H1 (cell line): ENCODE results near the gene ELOVL6. TPM values are rescaled to one million over a fixed set of nuclear protein-coding genes. Genes with fewer than 3 reads are reported as not detected.
"Not testable (repeated sequence)": the region's sequence is repeated elsewhere in the genome, so short reads cannot be mapped to it uniquely, and the experiment has no call there.

ENCODE experiments used
- CTCF ChIA-PET: fragments of 300-600 bp; sonication (Branson Sonifier 250); formaldehyde crosslinking; loops from one replicate; lab custom pipeline; 2021; ENCODE audit not compliant: partially characterized antibody; lab: Charles Lee
- POLR2A ChIA-PET: fragments of 300-600 bp; sonication (Branson Sonifier 250); formaldehyde crosslinking; loops from one replicate; lab custom pipeline; 2021; ENCODE audit warnings: inconsistent platforms; ENCODE audit not compliant: partially characterized antibody; lab: Charles Lee
- DNase-seq, 2 experiments: peaks; one replicate each; pipeline versions ENCODE4 v3.0.0 to v3.0.0-alpha.2; 2010 to 2022; ENCODE audit warnings: low spot score in 2 of 2, low read depth in 1 of 2, mixed read lengths in 1 of 2
- FAIRE-seq: peaks from 2 replicates; lab custom pipeline; 2011; peaks lifted over from hg19 to GRCh38; lab: Jason Lieb, UNC
- H2AFZ ChIP-seq: 2 replicates; pipeline ENCODE4 v1.8.1; 2012; ENCODE audit warnings: low read length, inconsistent platforms
- H2AK5ac ChIP-seq: 2 replicates; pipeline ENCODE4 v1.6.1; 2013; ENCODE audit warnings: low read depth, low read length
- H2BK120ac ChIP-seq: replicated peaks from 2 replicates; pipeline ENCODE3; 2013; ENCODE audit warnings: low read depth, low read length, inconsistent platforms
- H2BK12ac ChIP-seq: 2 replicates; pipeline ENCODE4 v1.6.1; 2013; ENCODE audit warnings: low read depth, low read length
- H2BK15ac ChIP-seq: 2 replicates; pipeline ENCODE4 v1.6.1; 2013; ENCODE audit warnings: low read length
- H2BK20ac ChIP-seq: 2 replicates; pipeline ENCODE4 v1.6.1; 2013; ENCODE audit warnings: low read length
- H2BK5ac ChIP-seq: 2 replicates; pipeline ENCODE4 v1.6.1; 2013; ENCODE audit warnings: low read depth, low read length
- H3K14ac ChIP-seq: 2 replicates; pipeline ENCODE4 v1.6.1; 2013; ENCODE audit warnings: inconsistent platforms; ENCODE audit not compliant: insufficient read length
- H3K18ac ChIP-seq: 2 replicates; pipeline ENCODE4 v1.6.1; 2013; ENCODE audit warnings: low read length; ENCODE audit errors: extremely low read depth
- H3K23ac ChIP-seq: 2 replicates; pipeline ENCODE4 v1.6.1; 2013; ENCODE audit warnings: inconsistent platforms; ENCODE audit not compliant: insufficient read length
- H3K23me2 ChIP-seq: 2 replicates; pipeline ENCODE4 v1.6.1; 2013; ENCODE audit warnings: low read depth, low read length
- H3K27ac ChIP-seq: 2 replicates; pipeline ENCODE4 v1.6.1; 2011; ENCODE audit warnings: low read depth, low read length, inconsistent platforms
- H3K27me3 ChIP-seq, 4 experiments: replicated peaks in 1 of 4; 1 replicate in 1 of 4; 2 replicates in 3 of 4; pipeline versions ENCODE4 v1.6.1 to v1.8.1; 2011 to 2013; ENCODE audit warnings: low read length in 3 of 4, mild to moderate bottlenecking in 3 of 4, inconsistent platforms in 2 of 4, mixed read lengths in 2 of 4, moderate library complexity in 1 of 4; ENCODE audit not compliant: control insufficient read depth in 3 of 4, insufficient read depth in 3 of 4; ENCODE audit errors: extremely low read depth in 1 of 4
- H3K36me3 ChIP-seq, 4 experiments: 2 replicates each; pipeline versions ENCODE4 v1.6.1 to v1.8.1; 2011 to 2013; ENCODE audit warnings: mild to moderate bottlenecking in 4 of 4, low read length in 3 of 4, moderate library complexity in 2 of 4, control low read depth in 1 of 4, inconsistent platforms in 1 of 4; ENCODE audit not compliant: insufficient read depth in 4 of 4, control insufficient read depth in 2 of 4
- H3K4ac ChIP-seq: replicated peaks from 2 replicates; pipeline ENCODE3; 2013; ENCODE audit warnings: low read length, low read depth, mixed read lengths, inconsistent platforms; ENCODE audit not compliant: insufficient read length
- H3K4me1 ChIP-seq, 4 experiments: replicated peaks in 1 of 4; 1 replicate in 1 of 4; 2 replicates in 3 of 4; pipeline versions ENCODE4 v1.6.1 to v1.8.1; 2011 to 2013; ENCODE audit warnings: low read length in 3 of 4, inconsistent platforms in 2 of 4, mixed read lengths in 1 of 4; ENCODE audit not compliant: insufficient read depth in 4 of 4, control insufficient read depth in 3 of 4
- H3K4me2 ChIP-seq, 2 experiments: 2 replicates each; pipeline versions ENCODE4 v1.6.1 to v1.8.1; 2011 to 2013; ENCODE audit warnings: low read depth in 2 of 2, low read length in 2 of 2, control low read depth in 1 of 2, inconsistent platforms in 1 of 2, mild to moderate bottlenecking in 1 of 2; ENCODE audit not compliant: insufficient read depth in 1 of 2
- H3K4me3 ChIP-seq, 4 experiments: fragments of 200-600, 300-600 bp in 1 of 4; sonication (generic), shearing (Covaris generic), sonication (Bioruptor Twin) in 1 of 4; 2 replicates each; pipeline versions ENCODE4 v1.5.1 to v1.8.1; 2011 to 2016; ENCODE audit warnings: low read length in 4 of 4, low read depth in 3 of 4, control low read depth in 2 of 4, inconsistent platforms in 2 of 4, mild to moderate bottlenecking in 2 of 4, mixed read lengths in 1 of 4, moderate library complexity in 1 of 4; ENCODE audit not compliant: insufficient read depth in 2 of 4; ENCODE audit errors: extremely low read depth in 1 of 4
- H3K56ac ChIP-seq: replicated peaks from 2 replicates; pipeline ENCODE3; 2013; ENCODE audit warnings: low read depth, mild to moderate bottlenecking, mixed read lengths, low read length, inconsistent platforms; ENCODE audit not compliant: insufficient read length
- H3K79me1 ChIP-seq: 2 replicates; pipeline ENCODE4 v1.6.1; 2013; ENCODE audit warnings: low read depth, low read length, control low read depth
- H3K79me2 ChIP-seq, 2 experiments: 2 replicates each; pipeline versions ENCODE4 v1.6.1 to v1.8.1; 2012 to 2013; ENCODE audit warnings: low read length in 2 of 2, mild to moderate bottlenecking in 2 of 2, inconsistent platforms in 1 of 2; ENCODE audit not compliant: insufficient read depth in 2 of 2, control insufficient read depth in 1 of 2
- H3K9ac ChIP-seq, 4 experiments: replicated peaks in 1 of 4; 1 replicate in 1 of 4; 2 replicates in 3 of 4; pipeline versions ENCODE4 v1.6.1 to v1.8.1; 2011 to 2013; ENCODE audit warnings: low read depth in 3 of 4, low read length in 3 of 4, control low read depth in 2 of 4, mild to moderate bottlenecking in 2 of 4, moderate library complexity in 2 of 4, inconsistent platforms in 1 of 4; ENCODE audit errors: extremely low read depth in 1 of 4
- H3K9me3 ChIP-seq, 2 experiments: 2 replicates each; pipeline versions ENCODE4 v1.6.1 to v1.8.1; 2012 to 2013; ENCODE audit warnings: mild to moderate bottlenecking in 2 of 2, moderate library complexity in 2 of 2, control low read depth in 1 of 2, inconsistent platforms in 1 of 2, low read depth in 1 of 2, low read length in 1 of 2, mixed read lengths in 1 of 2; ENCODE audit not compliant: insufficient read depth in 2 of 2
- H4K20me1 ChIP-seq, 2 experiments: replicated peaks in 1 of 2; 2 replicates each; pipeline versions ENCODE3 to v1.8.1; 2011 to 2013; ENCODE audit warnings: inconsistent platforms in 2 of 2, low read length in 2 of 2, mild to moderate bottlenecking in 1 of 2; ENCODE audit not compliant: insufficient read depth in 2 of 2, control insufficient read depth in 1 of 2
- H4K5ac ChIP-seq: 2 replicates; pipeline ENCODE4 v1.6.1; 2013; ENCODE audit warnings: low read length, low read depth, mixed read lengths, inconsistent platforms; ENCODE audit not compliant: insufficient read length
- H4K8ac ChIP-seq: 2 replicates; pipeline ENCODE4 v1.8.0; 2013; ENCODE audit warnings: mild to moderate bottlenecking, moderate library complexity, low read length, inconsistent platforms; ENCODE audit not compliant: insufficient read depth; ENCODE audit errors: extremely low read depth
- H4K91ac ChIP-seq: replicated peaks from 2 replicates; pipeline ENCODE3; 2013; ENCODE audit warnings: low read length, mixed read lengths, inconsistent platforms; ENCODE audit not compliant: insufficient read length
- CREB1 ChIP-seq: IDR thresholded peaks from 2 replicates; pipeline ENCODE4 v1.6.1; 2012; ENCODE audit warnings: inconsistent platforms
- EP300 ChIP-seq, 2 experiments: IDR thresholded peaks; 1 replicate in 1 of 2; 2 replicates in 1 of 2; pipeline ENCODE4 v1.6.1; 2011 to 2012; ENCODE audit warnings: low read depth in 2 of 2, low read length in 2 of 2, mild to moderate bottlenecking in 2 of 2, borderline replicate concordance in 1 of 2, inconsistent platforms in 1 of 2, moderate library complexity in 1 of 2
- JUND ChIP-seq: IDR thresholded peaks from 2 replicates; pipeline ENCODE4 v1.6.1; 2011; ENCODE audit warnings: mild to moderate bottlenecking, improper control_type of control experiment, low read length
- RFX5 ChIP-seq: IDR thresholded peaks from 2 replicates; pipeline ENCODE4 v1.6.1; 2011; ENCODE audit warnings: low read depth, low read length, improper control_type of control experiment, borderline replicate concordance
- SP1 ChIP-seq: IDR thresholded peaks from 2 replicates; pipeline ENCODE4 v1.6.1; 2011; ENCODE audit warnings: low read depth, low read length
- TAF7 ChIP-seq: optimal IDR thresholded peaks from 2 replicates; pipeline ENCODE3; 2011; ENCODE audit warnings: low read depth, mild to moderate bottlenecking, inconsistent platforms, low read length, moderate library complexity, borderline replicate concordance
- WGBS, 2 experiments: shearing (Covaris generic) in 1 of 2; methylation state at CpG; one replicate each; pipeline versions ENCODE4 v1.1.6 to v1.1.7; 2013 to 2015; ENCODE audit warnings: low lambda C conversion rate in 2 of 2, mixed read lengths in 2 of 2, inconsistent platforms in 1 of 2, low coverage in 1 of 2, missing lambda C conversion rate in 1 of 2; ENCODE audit not compliant: insufficient replicate concordance in 2 of 2, insufficient coverage in 1 of 2, insufficient read length in 1 of 2; ENCODE audit errors: extremely low coverage in 1 of 2, missing lambda C conversion rate in 1 of 2; 5-methylcytosine and 5-hydroxymethylcytosine counted together
- polyA plus RNA-seq, 7 experiments: library from polyadenylated mRNA; depleted of rRNA in 3 of 7; stranded (reverse) in 5 of 7; unstranded in 2 of 7; fragments of >200 nt in 5 of 7; fragments of 200-250 nt in 2 of 7; gene quantifications; 1 replicate in 5 of 7; 2 replicates in 1 of 7; 4 replicates in 1 of 7; pipeline versions ENCODE4 v1.2.1 to v1.2.3, GENCODE V29; 2011 to 2013; ENCODE audit warnings: missing spikeins in 2 of 7, mixed read lengths in 2 of 7
- total RNA-seq: library from RNA; stranded (reverse); fragmentation: NEBNext Ultra II Directional; extraction: Animal tissue kit (Norgen Biotek cat#: 25700); gene quantifications from 2 replicates; pipeline ENCODE4 v1.2.1, GENCODE V29; 2021
- TF ChIP-seq, protein P1 (sequence below): IDR thresholded peaks from 2 replicates; pipeline ENCODE4 v1.6.1; 2012; ENCODE audit warnings: low read length, inconsistent platforms

Gene ELOVL6
- total and polyA plus RNA-seq, 2 of the 8 experiments (the other 6 are each of a cell fraction or from before 2014, with no cell fraction given), result 27.8 to 86.6 TPM

DNA sequence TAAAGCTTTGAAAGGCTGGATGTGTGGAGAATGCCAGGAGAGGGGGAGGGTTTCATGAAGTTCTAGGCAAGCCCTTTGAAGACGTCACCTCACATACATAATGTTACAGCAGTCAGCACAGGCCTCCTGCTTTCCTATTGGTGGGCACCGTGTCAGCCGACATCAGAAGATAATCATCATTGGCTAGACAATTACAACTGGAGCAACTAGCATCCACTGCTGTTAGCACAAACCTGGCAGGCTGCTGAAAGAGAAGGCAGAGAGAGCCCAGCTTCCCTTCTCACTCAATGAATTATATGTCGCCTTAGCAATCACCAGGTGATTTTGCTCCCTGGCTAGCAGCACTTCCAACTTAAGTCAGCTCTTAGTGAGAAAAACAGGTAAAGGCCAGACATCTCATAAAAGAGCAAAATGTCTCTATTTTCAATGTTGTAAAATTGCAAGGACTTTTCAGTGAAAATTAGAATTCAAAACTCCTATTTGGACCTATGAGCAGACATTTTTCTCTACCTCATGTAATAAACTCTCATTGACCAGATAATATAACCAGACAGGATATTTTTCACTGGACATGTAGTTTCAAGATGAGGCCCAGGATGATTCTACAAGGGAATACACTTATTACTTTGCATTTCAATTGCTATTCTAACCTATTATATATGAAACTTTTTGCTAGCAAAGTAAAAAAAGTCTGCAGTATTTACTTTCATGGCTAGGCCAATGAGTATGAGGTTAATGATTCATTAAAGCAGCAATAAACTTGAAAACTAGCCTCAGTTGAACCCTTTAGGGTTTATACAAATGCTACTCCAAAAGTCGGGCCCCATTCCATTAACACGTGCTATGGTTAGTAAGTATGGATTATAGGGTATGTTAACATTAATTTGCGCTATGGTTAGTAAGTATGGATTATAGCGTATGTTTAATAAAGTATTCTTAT lies 4.3 kb downstream of the ELOVL6 start (continued):
- peak; percentile 36; the same call in 1 of the 2 replicates for TF ChIP-seq JUND
- TF ChIP-seq, protein P1, sequence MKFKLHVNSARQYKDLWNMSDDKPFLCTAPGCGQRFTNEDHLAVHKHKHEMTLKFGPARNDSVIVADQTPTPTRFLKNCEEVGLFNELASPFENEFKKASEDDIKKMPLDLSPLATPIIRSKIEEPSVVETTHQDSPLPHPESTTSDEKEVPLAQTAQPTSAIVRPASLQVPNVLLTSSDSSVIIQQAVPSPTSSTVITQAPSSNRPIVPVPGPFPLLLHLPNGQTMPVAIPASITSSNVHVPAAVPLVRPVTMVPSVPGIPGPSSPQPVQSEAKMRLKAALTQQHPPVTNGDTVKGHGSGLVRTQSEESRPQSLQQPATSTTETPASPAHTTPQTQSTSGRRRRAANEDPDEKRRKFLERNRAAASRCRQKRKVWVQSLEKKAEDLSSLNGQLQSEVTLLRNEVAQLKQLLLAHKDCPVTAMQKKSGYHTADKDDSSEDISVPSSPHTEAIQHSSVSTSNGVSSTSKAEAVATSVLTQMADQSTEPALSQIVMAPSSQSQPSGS, result peak; percentile 22; the same call in 1 of the 2 replicates
- TF ChIP-seq TAF7, result peak; percentile 50
- peak; percentile 77 for TF ChIP-seq SP1
- no peak for TF ChIP-seq RFX5
- TF ChIP-seq EP300 (IDR thresholded peaks at IDR 0.05; ENCODE audit: borderline replicate concordance in 1 of 2, low read depth in 2 of 2, low read length in 2 of 2), result no peak
- 0 out of 2 replicates have a peak, but pooled peaks have one; percentile 32 for TF ChIP-seq CREB1

DNA sequence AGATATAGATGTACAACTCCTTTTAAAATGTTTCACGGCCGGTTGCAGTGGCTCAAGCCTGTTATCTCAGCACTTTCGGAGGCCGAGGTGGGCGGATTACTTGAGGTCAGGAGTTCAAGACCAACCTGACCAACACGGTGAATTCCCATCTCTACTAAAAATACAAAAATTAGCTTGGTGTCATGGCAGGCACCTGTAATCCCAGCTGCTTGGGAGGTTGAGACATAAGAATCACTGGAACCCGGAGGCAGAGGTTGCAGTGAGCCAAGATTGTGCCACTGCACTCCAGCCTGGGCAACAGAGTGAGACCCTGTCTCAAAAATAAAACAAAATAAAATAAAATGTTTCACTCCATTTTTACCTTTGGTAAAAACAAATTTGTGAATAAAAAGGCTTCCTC lies 5.1 kb downstream of the ELOVL6 start:
- not testable (repeated sequence) for H2BK12ac ChIP-seq, H3K9me3 ChIP-seq, H3K4ac ChIP-seq, FAIRE-seq, H2BK20ac ChIP-seq, H2AFZ ChIP-seq, H3K23ac ChIP-seq, H2AK5ac ChIP-seq, H4K20me1 ChIP-seq, H2BK5ac ChIP-seq, H4K8ac ChIP-seq, H3K27me3 ChIP-seq, H3K56ac ChIP-seq, H3K27ac ChIP-seq, H4K91ac ChIP-seq, H4K5ac ChIP-seq, H2BK120ac ChIP-seq, H3K9ac ChIP-seq, H3K79me1 ChIP-seq, H2BK15ac ChIP-seq, DNase-seq, H3K14ac ChIP-seq, H3K4me3 ChIP-seq, H3K18ac ChIP-seq
- peaks cover 2 to 15% (median 10%) of the 10 kb centered on the region in 4 experiments; a peak in 5 of 7 replicates for H3K4me1 ChIP-seq
- ChIA-PET CTCF (interaction anchor here (0.6 to 1.9 kb wide), 3 partner anchors 18 to 220 kb away, joined by 3 to 7 read pairs (median 4); no protein-coding TSS in a partner anchor), POLR2A (interaction anchor here (0.5 to 2.2 kb wide), 3 partner anchors 9 to 1507 kb away, joined by 3 to 12 read pairs (median 3); no protein-coding TSS in a partner anchor)
- 0 out of 4 replicates have a peak overlapping the region, but pooled peaks of 1 of the 2 experiments have one; percentile 12 for H3K4me2 ChIP-seq
- peaks cover 0 to 84% of the 10 kb centered on the region in 2 experiments; a peak in 2 of 4 replicates for H3K79me2 ChIP-seq
- WGBS, 2 experiments, result 86% methylated on average over 7 of the region's 7 CpGs; no CpG with 5 or more reads in 1 of the 2 experiments
- H3K36me3 ChIP-seq, result peaks cover 0 to 18% (median 0%) of the 10 kb centered on the region in 4 experiments; a peak in 1 of 8 replicates
- peaks cover 14% of the 10 kb centered on the region for H3K23me2 ChIP-seq
